Keratinocyte (primary cell): Measurements from ENCODE around the gene C16orf86. TPM values are rescaled to one million over a fixed set of nuclear protein-coding genes. Genes with fewer than 3 reads are reported as not detected.

ENCODE experiments used
- DNase-seq: peaks from one replicate; pipeline ENCODE4 v3.0.0-alpha.2; 2011; ENCODE audit warnings: low read depth, missing footprints, low spot score
- FAIRE-seq: peaks from 2 replicates; lab custom pipeline; 2011; peaks lifted over from hg19 to GRCh38; lab: Jason Lieb, UNC
- H2AFZ ChIP-seq: 2 replicates; pipeline ENCODE4 v1.6.0; 2012; ENCODE audit warnings: low read length, control low read depth, inconsistent platforms; ENCODE audit not compliant: control insufficient read depth
- H3K27ac ChIP-seq: 2 replicates; pipeline ENCODE4 v1.5.1; 2011; ENCODE audit warnings: low read length; ENCODE audit not compliant: control insufficient read depth, insufficient read depth
- H3K27me3 ChIP-seq: 3 replicates; pipeline ENCODE4 v1.6.0; 2011; ENCODE audit warnings: low read length; ENCODE audit not compliant: control insufficient read depth, insufficient read depth; ENCODE audit errors: extremely low read depth
- H3K36me3 ChIP-seq, 2 experiments: 2 replicates in 1 of 2; 3 replicates in 1 of 2; pipeline ENCODE4 v1.5.1; 2011; ENCODE audit warnings: low read length in 2 of 2, mild to moderate bottlenecking in 1 of 2; ENCODE audit not compliant: control insufficient read depth in 2 of 2, insufficient read depth in 2 of 2; ENCODE audit errors: extremely low read depth in 1 of 2
- H3K4me1 ChIP-seq: 3 replicates; pipeline ENCODE4 v1.5.1; 2011; ENCODE audit warnings: low read length; ENCODE audit not compliant: control insufficient read depth, insufficient read depth; ENCODE audit errors: extremely low read depth
- H3K4me2 ChIP-seq: 3 replicates; pipeline ENCODE4 v1.6.0; 2011; ENCODE audit warnings: low read depth, low read length; ENCODE audit not compliant: control insufficient read depth, insufficient read depth; ENCODE audit errors: extremely low read depth
- H3K4me3 ChIP-seq, 3 experiments: fragments of 200-600 bp in 1 of 3; sonication (generic) in 1 of 3; 2 replicates in 2 of 3; 3 replicates in 1 of 3; pipeline ENCODE4 v1.5.1; 2011 to 2016; ENCODE audit warnings: low read length in 3 of 3, mild to moderate bottlenecking in 3 of 3, control low read depth in 2 of 3, inconsistent platforms in 1 of 3, low read depth in 1 of 3, mixed read lengths in 1 of 3, mixed run types in 1 of 3, moderate library complexity in 1 of 3; ENCODE audit not compliant: control insufficient read depth in 2 of 3, insufficient read depth in 2 of 3; ENCODE audit errors: extremely low read depth in 1 of 3
- H3K79me2 ChIP-seq: 2 replicates; pipeline ENCODE4 v1.6.0; 2012; ENCODE audit warnings: low read length; ENCODE audit not compliant: control insufficient read depth, insufficient read depth
- H3K9ac ChIP-seq: 3 replicates; pipeline ENCODE4 v1.6.0; 2011; ENCODE audit warnings: low read length; ENCODE audit not compliant: control insufficient read depth, insufficient read depth; ENCODE audit errors: extremely low read depth
- H3K9me1 ChIP-seq: 3 replicates; pipeline ENCODE4 v1.6.0; 2011; ENCODE audit warnings: low read length; ENCODE audit not compliant: control insufficient read depth, insufficient read depth; ENCODE audit errors: extremely low read depth
- H3K9me3 ChIP-seq: 2 replicates; pipeline ENCODE4 v1.5.1; 2012; ENCODE audit warnings: low read depth, low read length; ENCODE audit not compliant: control insufficient read depth
- H4K20me1 ChIP-seq: 3 replicates; pipeline ENCODE4 v1.6.0; 2011; ENCODE audit warnings: low read length; ENCODE audit not compliant: control insufficient read depth, insufficient read depth; ENCODE audit errors: extremely low read depth
- CTCF ChIP-seq, 3 experiments: IDR thresholded peaks in 1 of 3; conservative IDR thresholded peaks in 1 of 3; optimal IDR thresholded peaks in 1 of 3; 2 replicates in 2 of 3; 3 replicates in 1 of 3; pipeline versions ENCODE3 to v1.5.1; 2011; ENCODE audit warnings: low read length in 3 of 3, mild to moderate bottlenecking in 3 of 3, moderate library complexity in 2 of 3, control low read depth in 1 of 3, inconsistent platforms in 1 of 3; ENCODE audit not compliant: insufficient read depth in 2 of 3; ENCODE audit errors: extremely low read depth in 1 of 3
- EZH2 ChIP-seq: IDR thresholded peaks from one replicate; pipeline ENCODE4 v1.6.1; 2012; ENCODE audit warnings: inconsistent platforms, mild to moderate bottlenecking, low read length, moderate library complexity
- dilution Hi-C: fragments of 300-500 bp; cut with MboI; formaldehyde crosslinking; loops from one replicate; pipeline ENCODE4 v1.7.0; 2020; ENCODE audit warnings: low sequenced_read_pairs; ENCODE audit not compliant: extremely low pct_ligation_motif_present
- polyA plus RNA-seq, 5 experiments: library from polyadenylated mRNA; depleted of rRNA in 3 of 5; stranded (reverse) in 3 of 5; stranded (forward) in 1 of 5; unstranded in 1 of 5; fragments of >200 nt; gene quantifications; 1 replicate in 1 of 5; 2 replicates in 3 of 5; 3 replicates in 1 of 5; pipeline versions ENCODE4 v1.2.1 to v1.2.3, GENCODE V29; 2011 to 2012; ENCODE audit warnings: missing spikeins in 2 of 5, low read depth in 1 of 5, low replicate concordance in 1 of 5

C16orf86 gene
- polyA plus RNA-seq, 1 donor (not counting 4 experiments of a cell fraction or from before 2014, with no cell fraction given), result 0.17 TPM

- Histone ChIP-seq H3K9me3 (no peaks in the 10 kb centered on the region), H3K27me3 (peaks cover 82% of the 10 kb centered on the region), H3K79me2 (no peaks in the 10 kb centered on the region), H3K9ac (no peak overlapping the region), H4K20me1 (peaks cover 2% of the 10 kb centered on the region), H3K4me1 (no peaks in the 10 kb centered on the region), H3K9me1 (no peaks in the 10 kb centered on the region), H3K4me2 (no peak overlapping the region), H2AFZ (no peak overlapping the region), H3K4me3 (no peak overlapping the region), H3K36me3 (no peaks in the 10 kb centered on the region), H3K27ac (no peak overlapping the region)
- no peak for TF ChIP-seq CTCF (optimal IDR thresholded peaks at IDR 0.05 in 1 of 3, IDR thresholded peaks at IDR 0.05 in 1 of 3, conservative IDR thresholded peaks at IDR 0.05 in 1 of 3; ENCODE audit: extremely low read depth in 1 of 3, insufficient read depth in 2 of 3, low read length in 3 of 3)
- peak; percentile 69 for TF ChIP-seq EZH2
- no peak for DNase-seq
- FAIRE-seq, result no peak
- dilution Hi-C loops, result no loop called here
These were observed 18.4 kb upstream of the C16orf86 start for GRCh38 chr16:67648088-67648763.

GRCh38 chr16:67648764-67649407 is 17.7 kb upstream of the C16orf86 start:
- dilution Hi-C loops, result no loop called here
- no peak overlapping the region for H3K4me3 ChIP-seq
- no peaks in the 10 kb centered on the region for H3K9me3 ChIP-seq
- H3K79me2 ChIP-seq, result no peaks in the 10 kb centered on the region
- DNase-seq, result no peak
- no peaks in the 10 kb centered on the region for H3K36me3 ChIP-seq
- no peaks in the 10 kb centered on the region for H3K4me1 ChIP-seq
- H3K27ac ChIP-seq, result no peak overlapping the region
- FAIRE-seq, result no peak
- no peak overlapping the region for H2AFZ ChIP-seq
- no peak for TF ChIP-seq CTCF (optimal IDR thresholded peaks at IDR 0.05 in 1 of 3, IDR thresholded peaks at IDR 0.05 in 1 of 3, conservative IDR thresholded peaks at IDR 0.05 in 1 of 3; ENCODE audit: extremely low read depth in 1 of 3, insufficient read depth in 2 of 3, low read length in 3 of 3)
- peak; percentile 69 for TF ChIP-seq EZH2
- H4K20me1 ChIP-seq, result peaks cover 2% of the 10 kb centered on the region
- H3K9ac ChIP-seq, result no peak overlapping the region
- no peak overlapping the region for H3K4me2 ChIP-seq
- no peaks in the 10 kb centered on the region for H3K9me1 ChIP-seq
- H3K27me3 ChIP-seq, result peaks cover 89% of the 10 kb centered on the region
